ENCODE data around the gene ATG7. TPM values are rescaled to one million over a fixed set of nuclear protein-coding genes. Genes with fewer than 3 reads are reported as not detected.
A peak's percentile ranks its signal among the peaks of the same experiment; 100 is the strongest.

The ATG7 gene
- total RNA-seq, 1 donor from 2014 or later: 48.5 TPM

DNA sequence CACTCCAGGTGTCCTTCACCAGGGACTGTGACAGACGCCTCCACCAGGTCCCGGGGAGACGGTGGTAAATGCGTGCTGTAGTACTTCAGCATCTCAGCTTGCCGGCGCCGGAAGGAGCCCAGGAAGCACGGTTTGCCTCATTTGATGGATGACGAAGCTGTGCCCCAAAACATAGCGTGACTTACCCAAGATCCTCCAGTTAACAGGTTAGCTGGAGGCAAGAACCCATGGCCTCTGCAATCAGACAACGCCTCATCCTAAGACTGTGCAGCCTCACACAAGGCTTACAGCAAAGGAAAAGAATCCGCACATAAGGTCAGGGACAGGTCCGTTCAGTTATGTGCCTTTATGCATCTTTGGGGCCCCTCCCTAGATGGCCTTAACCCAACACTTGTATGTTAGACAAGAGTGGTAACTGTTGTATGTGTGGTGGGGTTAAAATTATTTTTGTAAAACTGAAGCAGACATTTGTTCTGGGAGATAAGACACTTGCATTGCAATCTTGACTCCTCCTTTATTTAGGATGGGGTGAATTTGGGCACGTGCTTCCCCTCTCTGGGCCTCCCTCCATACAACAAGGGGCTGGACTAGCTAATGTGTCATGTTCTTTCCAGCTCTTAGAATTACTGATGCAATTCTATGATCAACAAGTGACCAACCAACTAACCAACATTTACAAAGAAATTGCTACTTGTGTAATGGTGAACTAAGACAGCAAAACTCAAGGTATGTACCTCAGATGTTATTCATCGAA is 332.1 kb downstream of the ATG7 start:
- H3K4me1 ChIP-seq: peaks cover 14 to 55% of the 10 kb centered on the region in 2 donors
- intact Hi-C loops (cut with DNase I): loop anchor here (5.0 kb wide), 3 partner anchors 97 to 217 kb away; no protein-coding TSS in a partner anchor
- H3K9me3 ChIP-seq: no peaks in the 10 kb centered on the region
- H3K36me3 ChIP-seq: no peaks in the 10 kb centered on the region
- DNase-seq (ENCODE audit: low spot score in 2 of 2): no peak
- H3K4me3 ChIP-seq: no peak overlapping the region
- TF ChIP-seq, protein P1, sequence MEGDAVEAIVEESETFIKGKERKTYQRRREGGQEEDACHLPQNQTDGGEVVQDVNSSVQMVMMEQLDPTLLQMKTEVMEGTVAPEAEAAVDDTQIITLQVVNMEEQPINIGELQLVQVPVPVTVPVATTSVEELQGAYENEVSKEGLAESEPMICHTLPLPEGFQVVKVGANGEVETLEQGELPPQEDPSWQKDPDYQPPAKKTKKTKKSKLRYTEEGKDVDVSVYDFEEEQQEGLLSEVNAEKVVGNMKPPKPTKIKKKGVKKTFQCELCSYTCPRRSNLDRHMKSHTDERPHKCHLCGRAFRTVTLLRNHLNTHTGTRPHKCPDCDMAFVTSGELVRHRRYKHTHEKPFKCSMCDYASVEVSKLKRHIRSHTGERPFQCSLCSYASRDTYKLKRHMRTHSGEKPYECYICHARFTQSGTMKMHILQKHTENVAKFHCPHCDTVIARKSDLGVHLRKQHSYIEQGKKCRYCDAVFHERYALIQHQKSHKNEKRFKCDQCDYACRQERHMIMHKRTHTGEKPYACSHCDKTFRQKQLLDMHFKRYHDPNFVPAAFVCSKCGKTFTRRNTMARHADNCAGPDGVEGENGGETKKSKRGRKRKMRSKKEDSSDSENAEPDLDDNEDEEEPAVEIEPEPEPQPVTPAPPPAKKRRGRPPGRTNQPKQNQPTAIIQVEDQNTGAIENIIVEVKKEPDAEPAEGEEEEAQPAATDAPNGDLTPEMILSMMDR (IDR thresholded peaks at IDR 0.05): no peak
- H3K27ac ChIP-seq: peak overlapping the region; percentile 85 to 91
- no peaks in the 10 kb centered on the region for H3K27me3 ChIP-seq

DNA sequence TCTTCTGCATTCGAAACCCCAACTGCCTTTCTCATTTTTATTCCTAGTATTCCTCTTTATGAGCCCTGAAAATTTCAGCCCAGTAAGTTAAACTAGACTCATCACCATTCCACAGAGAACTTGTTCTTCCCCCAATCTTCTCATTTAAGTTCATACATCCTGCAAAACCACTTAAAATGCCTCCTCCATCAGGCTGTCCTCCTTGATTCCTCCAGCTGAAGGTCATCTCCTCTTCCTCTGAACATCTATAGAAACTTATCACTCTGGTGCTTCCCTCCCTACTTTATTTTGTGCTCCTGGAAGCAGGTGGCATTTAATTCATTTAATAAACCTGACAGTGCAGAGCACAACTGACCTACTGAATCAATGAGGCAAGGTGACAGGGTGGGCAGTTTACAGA is 333.2 kb downstream of the ATG7 start:
- no peaks in the 10 kb centered on the region for H3K36me3 ChIP-seq
- H3K27me3 ChIP-seq: no peaks in the 10 kb centered on the region
- intact Hi-C loops (cut with DNase I): no loop called here
- H3K4me1 ChIP-seq: peaks cover 9 to 48% of the 10 kb centered on the region in 2 donors
- no peak overlapping the region for H3K4me3 ChIP-seq
- no peak for DNase-seq (ENCODE audit: low spot score in 2 of 2)
- no peaks in the 10 kb centered on the region for H3K9me3 ChIP-seq
- peak overlapping the region; percentile 68 to 91 for H3K27ac ChIP-seq
- TF ChIP-seq, protein P1 (IDR thresholded peaks at IDR 0.05): no peak

DNA sequence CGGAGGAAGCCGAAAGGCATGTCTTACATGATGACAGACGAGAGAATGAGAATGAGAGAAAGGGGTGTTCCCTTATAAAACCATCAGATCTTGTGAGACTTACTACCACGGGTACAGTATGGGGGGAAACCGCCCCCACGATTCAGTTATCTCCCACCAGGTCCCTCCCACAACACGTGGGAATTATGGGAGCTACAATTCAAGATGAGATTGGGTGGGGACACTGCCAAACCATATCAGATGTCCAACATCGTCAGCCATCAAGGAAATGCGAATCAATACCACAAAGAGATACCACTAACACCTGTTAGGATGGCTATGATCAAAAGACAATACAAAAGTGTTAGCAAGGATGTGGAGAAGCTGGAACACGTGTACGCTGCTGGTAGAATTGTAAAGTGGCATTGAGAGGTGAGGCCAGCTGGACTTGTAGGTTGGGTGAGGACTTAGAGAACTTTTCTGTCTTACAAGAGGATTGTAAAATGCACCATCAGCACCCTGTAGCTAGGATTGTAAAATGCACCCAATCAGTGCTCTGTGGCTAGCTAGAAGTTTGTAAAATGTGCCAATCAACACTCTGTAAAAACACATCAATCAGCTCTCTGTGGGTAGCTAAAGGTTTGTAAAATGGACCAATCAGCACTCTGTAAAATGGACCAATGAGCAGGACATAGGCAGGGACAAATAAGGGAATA is 334.0 kb downstream of the ATG7 start:
- H3K27ac ChIP-seq: peak overlapping the region; percentile 68 to 91
- H3K27me3 ChIP-seq: no peaks in the 10 kb centered on the region
- H3K4me3 ChIP-seq: no peak overlapping the region
- H3K36me3 ChIP-seq: no peaks in the 10 kb centered on the region
- no peaks in the 10 kb centered on the region for H3K9me3 ChIP-seq
- no peak for DNase-seq (ENCODE audit: low spot score in 2 of 2)
- TF ChIP-seq, protein P1 (IDR thresholded peaks at IDR 0.05): no peak
- intact Hi-C loops (cut with DNase I): no loop called here
- peaks cover 5 to 44% of the 10 kb centered on the region in 2 donors for H3K4me1 ChIP-seq

DNA sequence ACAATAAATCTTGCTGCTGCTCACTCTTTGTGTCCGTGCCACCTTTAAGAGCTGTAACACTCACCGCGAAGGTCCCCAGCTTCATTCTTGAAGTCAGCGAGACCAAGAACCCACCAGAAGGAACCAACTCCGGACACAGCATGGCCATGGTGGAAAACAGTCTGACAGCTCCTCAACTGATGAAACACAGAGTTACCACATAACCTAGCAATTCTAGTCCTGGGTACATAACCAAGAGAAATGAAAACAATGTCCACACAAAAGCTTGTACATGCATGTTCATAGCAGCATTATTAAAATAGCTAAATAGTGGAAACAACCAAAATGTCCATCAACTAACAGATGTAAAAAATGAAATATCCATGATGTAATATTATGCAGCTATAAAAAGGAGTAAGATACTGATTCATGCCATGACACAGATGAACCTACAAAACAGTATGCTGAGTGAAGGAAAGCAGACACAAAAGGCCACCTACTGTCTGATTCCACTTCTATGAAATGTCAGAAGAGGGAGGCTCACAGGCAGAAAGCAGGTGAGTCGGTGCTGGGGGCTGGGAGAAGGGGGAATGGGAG is 334.8 kb downstream of the ATG7 start:
- Histone ChIP-seq H3K27ac (peak overlapping the region in 1 of 2 donors; percentile 91), H3K9me3 (no peaks in the 10 kb centered on the region), H3K36me3 (no peaks in the 10 kb centered on the region), H3K4me3 (no peak overlapping the region), H3K27me3 (no peaks in the 10 kb centered on the region), H3K4me1 (peaks cover 9 to 38% of the 10 kb centered on the region in 2 donors)
- DNase-seq (ENCODE audit: low spot score in 2 of 2): no peak
- intact Hi-C loops (cut with DNase I): no loop called here
- TF ChIP-seq, protein P1 (IDR thresholded peaks at IDR 0.05): no peak

Other genes with a start within 250 kb of the ATG7 start
- gene HRH1, start 117.9 kb upstream of the ATG7 start, total RNA-seq: 6.2 TPM

Measured in ascending aorta (tissue), 2 donors.